ENCODE data around the gene ANK2.

The ANK2 gene

DNA sequence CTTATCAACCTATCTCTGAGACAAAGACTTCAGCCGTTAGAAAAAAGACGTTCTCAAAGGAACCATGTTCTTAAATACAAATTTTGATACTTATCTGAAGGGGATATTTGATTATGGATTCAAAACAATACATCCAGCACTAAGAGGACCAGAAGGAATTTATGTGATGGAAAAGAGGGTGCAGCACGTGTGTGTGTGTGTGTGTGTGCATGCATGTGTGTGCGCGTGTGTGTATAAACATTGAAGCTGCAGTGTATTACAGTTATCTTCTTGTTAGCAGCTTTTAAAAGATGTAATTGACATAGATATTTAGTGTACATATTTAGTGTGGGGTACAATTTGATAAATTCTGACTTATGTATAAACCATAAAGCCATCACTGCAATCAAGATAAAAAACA lies 44.9 kb downstream of the ANK2 start:
- DNase-seq (ENCODE audit: low read depth in 2 of 2): no peak

DNA sequence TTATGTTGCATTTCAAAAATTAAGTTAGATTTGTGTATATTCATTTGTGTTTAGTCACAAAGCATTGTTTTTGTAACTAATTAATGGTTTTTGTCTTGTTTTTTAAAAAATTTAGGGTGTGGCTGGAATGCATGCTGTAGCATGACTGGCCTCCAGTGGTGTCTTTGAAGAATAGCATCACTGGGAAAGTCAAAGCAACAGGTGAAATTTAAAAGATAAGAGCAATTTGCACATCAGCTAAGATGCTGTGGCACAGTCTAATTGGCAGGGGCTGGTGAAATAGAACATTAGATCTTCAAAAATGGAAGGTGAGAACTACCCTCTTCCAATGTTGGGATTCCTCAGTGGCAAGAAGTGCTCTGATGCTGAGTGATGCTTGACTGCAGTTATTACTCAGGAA lies 45.3 kb downstream of the ANK2 start:
- DNase-seq (ENCODE audit: low read depth in 2 of 2): no peak

DNA sequence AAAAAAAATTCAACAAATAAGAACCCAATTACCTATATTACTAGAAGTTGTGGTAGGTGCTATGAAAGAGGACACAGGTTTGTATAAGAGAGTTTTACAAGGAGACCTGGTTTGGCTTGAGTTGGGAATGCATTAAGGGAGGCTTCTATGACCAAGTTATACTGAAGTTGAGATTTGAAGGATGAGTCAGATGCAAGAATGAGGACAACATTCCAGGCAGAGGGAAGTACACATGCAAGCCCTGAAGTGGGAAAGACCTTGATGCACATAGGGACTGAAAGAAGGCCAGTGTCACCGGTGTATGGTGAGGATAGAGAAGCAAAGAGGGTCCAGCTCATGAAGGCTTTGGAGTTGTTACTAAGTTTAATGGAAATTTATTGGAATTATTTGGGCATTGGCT lies 52.2 kb downstream of the ANK2 start:
- DNase-seq (ENCODE audit: low read depth in 2 of 2): no peak

DNA sequence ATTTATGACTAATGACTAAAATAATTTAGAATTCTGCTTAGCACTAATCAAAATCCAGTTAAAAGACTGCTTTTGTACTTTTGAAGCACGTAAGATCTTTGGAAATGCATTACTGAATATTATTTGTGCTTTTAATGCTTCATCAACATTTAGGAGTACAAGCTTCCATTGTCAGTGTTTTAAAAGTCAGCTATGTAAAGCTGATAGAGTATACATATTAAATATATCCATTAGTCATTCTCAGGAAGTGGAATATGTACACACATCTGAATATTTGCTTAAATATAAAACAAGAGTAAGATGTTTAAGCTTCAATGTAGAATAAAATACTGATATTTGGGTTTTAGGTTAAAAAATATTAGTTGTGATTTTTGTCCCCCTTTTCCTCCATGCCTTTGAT lies 54.1 kb downstream of the ANK2 start:
- no peak for DNase-seq (ENCODE audit: low read depth in 2 of 2)

DNA sequence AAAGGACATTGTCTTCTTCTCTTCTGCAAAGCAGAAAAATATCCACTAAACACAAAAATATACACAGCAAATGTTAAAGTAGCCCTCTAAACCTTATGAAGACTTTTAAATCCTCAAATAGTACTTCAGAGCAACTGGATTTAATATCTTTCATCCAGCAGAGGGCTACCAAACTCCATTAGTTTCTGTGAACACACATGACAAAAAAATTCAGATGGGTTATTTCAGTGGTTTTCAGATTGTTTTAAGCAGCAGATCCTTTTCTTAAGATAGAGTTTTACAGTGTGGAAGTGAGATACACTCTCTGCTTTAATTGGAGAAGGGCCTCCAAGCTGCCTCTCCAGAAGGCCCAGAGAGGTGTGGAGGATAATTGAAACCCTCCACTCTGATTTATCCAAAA lies 56.7 kb downstream of the ANK2 start:
- DNase-seq (ENCODE audit: low read depth in 2 of 2): no peak

DNA sequence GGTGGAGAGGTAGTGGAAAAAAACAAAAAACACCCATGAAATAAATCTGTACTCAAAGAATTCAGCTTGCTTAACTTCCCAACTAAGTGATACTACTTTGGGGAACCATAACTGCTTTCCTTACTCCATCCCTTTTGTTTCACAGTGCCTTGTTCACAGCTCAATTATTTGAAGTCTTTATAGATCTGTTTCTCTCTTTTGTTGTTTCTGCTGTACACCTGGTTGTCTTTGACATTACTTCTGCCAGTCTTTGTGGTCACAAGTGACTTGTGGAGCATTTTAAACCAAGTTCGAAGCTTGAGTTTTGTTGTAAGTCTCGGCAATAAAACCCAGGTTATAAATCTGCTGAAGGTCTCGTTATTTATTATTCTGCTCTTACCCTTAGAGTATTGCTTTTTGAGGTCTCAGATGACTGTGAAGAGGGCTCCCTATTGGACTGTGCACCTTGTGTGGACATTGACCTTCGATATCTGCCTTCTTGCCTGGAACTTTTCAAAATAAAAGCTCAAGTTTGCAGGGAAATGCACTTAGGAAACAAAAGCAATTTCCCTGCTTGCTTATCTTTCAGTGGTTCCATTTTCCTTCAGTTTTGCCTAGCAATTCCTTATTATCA lies 59.8 kb downstream of the ANK2 start:
- DNase-seq (ENCODE audit: low read depth in 2 of 2): no peak

DNA sequence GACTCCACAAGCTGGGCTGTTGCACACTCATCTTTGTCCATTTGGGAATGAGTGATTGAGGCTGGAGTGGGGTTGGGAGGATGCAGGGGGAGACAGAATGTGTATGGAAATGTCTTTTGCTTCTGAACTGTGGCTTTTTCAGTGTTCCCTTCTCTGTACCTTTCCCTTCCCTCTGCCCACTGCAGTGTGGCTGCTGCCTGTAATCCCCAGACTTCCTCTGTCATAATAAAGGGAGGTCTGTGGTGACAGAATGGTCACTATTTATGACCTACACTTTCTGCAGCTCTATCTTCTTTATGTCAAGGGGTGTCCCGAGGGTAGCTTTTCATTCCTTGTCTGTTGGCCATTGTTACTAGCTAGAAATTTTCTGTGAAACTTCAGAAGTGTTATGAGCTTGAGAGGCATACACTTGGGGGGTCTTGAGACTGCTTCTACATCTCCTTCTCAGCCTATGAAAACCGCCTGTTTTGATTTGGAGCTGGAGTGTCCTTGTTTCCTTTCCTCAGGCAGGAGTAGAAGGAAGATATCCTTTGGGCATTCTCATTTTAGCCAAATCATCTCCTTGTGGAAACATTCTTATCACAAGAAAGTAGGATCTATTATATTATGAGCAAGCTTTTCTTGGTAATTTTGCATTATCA lies 63.0 kb downstream of the ANK2 start:
- DNase-seq (ENCODE audit: low read depth in 2 of 2): no peak

DNA sequence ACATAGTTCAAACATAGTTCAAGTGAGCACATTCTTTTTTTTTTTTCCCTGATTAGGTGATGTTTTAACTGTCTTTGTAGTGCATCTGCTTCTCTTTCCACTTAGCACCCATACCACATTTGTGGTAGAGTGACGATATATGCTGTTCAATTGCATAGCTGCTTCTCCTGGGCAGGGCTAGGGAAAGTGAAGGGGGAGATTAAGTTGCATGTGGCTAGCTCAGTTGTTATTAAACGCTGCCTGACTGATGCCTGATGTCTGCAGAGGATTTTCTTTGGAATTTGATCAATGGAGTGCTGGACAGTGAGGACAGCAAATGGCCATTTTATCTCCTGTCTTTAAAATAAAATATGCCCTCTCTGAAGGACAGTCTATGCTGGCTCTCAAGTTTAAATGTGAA lies 63.7 kb downstream of the ANK2 start:
- no peak for DNase-seq (ENCODE audit: low read depth in 2 of 2)

DNA sequence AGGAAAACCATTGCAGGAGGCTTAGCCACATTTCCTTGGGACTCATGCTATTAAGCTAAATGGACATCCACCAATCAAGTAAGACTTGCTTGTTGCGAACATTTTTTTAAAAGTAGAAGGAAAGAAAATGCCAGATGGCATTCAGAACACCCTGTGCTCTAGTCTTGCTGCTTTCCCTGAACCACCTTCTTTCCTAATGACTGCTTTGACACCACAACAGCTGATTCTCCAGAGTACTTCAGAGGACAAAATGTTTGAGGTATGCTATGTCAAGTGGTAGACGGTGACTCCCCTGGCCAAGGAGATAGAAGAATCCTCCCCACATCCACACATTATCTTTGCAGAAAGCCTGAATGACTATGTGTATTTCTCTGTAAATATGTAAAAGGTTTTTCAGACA lies 65.4 kb downstream of the ANK2 start:
- no peak for DNase-seq (ENCODE audit: low read depth in 2 of 2)

DNA sequence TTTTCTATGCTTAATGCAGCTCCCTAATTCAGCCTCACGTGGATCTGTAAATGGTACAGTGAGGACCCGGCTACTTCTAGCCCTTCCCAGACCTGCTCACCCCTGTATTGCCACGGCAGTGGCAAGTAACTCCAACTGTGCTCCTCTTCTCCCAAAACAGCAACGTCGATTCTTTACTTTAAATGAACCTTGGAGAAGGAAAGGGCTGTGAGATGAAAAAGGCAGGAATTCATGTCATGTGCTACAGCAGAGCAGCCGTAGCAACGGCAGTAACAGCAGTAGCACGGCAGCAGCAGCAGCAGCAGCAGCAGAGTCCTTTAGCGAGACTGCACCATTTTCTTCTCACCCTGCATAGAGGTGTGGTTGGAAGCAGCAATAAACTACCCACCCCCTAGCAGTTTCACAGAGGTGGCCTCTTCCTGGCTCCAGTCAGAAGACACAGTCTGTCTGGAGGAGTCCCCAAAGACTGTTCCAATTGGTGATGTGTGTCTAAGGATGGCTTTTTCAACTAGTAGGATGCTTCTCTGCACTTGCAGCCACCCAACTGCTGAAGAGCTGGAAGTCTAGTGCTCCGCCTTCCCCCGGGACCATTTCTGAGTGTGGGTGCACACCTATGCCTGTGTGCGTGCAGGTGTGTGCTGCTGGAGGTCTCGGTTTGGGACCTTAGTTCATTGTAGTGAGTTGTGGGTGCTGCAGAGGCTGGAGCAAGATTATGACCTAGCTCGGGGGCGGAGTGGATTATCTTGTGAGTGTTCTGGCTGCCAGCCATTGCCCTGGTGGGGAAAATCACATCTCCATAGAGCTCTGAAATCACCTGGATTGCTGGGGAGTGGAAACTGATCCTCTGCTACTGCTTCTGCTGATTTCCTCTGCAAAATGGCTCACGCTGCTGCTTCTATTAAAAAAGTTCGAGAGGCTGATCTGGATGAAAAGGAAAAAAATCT lies 67.2 kb downstream of the ANK2 start:
- no peak for DNase-seq (ENCODE audit: low read depth in 2 of 2)

DNA sequence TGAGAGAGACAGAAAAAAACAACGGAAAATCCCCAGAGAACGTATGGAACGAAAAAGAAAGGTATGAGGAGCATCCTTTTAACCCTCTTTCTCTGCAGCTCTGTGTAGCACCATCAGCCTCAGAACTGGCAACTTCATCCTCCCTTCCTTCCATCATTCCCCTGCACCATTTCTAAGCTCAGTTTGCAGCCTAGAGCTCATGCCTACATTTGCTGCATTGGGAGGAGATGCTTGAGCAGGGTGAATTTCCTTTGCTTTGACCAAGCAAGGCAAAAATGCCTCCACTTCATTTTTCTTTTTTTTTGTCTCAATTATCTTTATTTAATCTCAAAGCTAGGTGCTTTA lies 67.9 kb downstream of the ANK2 start:
- DNase-seq (ENCODE audit: low read depth in 2 of 2): no peak

DNA sequence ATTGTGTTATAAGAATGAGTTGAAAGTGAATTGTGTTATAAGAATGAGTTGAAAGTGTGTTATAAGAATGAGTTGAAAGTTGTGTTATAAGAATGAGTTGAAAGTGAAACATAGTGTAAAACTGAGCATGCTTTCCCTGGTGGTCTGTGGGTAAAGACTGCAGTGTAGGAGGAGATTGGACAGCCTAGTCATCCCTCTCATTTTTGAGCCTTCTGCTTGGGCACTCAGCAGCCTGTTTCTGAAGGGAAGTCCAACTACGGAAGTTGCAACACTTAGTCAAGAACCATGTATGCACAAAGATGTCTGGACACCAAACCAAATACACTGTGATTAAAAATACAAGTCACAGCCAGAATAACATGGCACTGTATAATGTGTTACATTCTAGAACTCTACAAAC lies 72.6 kb downstream of the ANK2 start:
- DNase-seq (ENCODE audit: low read depth in 2 of 2): no peak

DNA sequence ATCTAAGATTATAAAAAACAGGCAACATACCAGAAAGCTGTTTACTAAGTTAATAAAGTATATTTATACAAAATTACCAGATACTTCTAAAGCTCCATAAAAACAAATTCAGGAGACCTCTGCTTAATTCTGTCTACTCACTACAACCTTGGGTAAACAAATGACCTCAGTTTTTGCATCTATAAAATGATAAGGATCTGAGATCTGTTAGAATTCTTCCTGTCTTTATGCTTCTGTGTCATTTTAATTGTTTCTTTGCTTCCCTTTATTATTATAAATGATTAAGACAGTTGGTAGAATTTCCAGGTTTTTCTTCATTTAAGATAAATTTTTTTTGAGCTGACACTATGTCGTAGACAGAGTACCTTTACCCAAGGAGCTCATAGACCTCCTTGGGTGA lies 76.0 kb downstream of the ANK2 start:
- DNase-seq (ENCODE audit: low read depth in 2 of 2): no peak

DNA sequence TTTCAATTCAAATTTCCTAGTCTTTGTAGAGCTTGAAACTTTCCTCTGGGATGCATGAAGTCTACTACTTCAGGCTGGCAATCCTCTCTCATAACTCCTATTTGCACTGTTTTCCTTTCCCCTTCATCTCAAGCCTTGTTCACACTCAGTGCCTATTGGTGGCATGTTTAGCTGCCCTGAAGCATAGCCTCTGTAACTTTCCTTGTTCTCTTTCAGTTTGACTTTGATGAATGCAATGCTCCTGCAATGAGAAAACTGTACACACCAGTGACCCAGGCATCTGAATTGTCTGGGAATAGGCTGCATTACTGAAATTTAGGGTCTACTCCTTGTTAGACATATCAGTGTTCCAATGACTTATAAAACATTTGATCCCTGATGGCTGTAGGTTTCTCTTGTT lies 81.7 kb downstream of the ANK2 start:
- DNase-seq (ENCODE audit: low read depth in 2 of 2): no peak

DNA sequence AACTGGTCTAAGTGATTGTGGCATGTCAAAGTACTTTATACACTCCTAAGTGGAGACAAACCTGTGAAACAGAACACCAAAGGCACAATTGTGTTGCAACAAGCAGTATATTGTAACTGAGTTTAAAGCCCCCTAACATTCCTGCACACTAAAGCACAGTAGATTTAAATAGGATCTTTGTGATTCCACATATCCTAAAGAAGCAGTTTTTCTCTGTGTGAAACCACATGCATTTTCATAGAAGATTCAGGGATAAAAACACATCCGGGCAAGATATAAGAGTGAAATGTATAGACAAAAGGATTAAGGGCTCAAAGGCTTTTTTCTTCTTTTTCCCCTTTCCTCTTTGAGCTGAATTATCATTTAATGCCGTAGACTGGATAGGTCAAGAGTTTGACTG lies 82.2 kb downstream of the ANK2 start:
- no peak for DNase-seq (ENCODE audit: low read depth in 2 of 2)

DNA sequence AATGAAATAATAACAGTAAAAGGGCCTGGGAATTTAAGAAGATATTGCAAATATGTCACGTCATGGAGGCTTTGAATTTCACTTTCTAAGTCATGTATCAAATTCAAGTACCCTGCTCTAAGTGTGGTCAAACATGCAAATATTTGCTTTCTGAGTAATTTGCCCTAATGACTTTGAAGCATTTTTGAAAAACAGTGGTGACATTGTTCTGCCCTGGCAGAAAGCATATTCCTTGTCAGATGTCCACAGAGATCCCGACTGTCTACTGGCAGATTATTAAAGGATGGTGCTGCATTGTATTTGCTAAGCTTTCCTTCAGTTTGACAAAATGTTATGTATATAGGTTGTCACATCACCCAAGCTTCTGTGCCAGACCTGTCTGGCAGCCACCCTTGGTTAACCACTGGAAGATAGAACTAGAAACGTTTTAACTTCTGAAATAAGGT lies 92.5 kb downstream of the ANK2 start:
- DNase-seq (ENCODE audit: low read depth in 2 of 2): no peak

DNA sequence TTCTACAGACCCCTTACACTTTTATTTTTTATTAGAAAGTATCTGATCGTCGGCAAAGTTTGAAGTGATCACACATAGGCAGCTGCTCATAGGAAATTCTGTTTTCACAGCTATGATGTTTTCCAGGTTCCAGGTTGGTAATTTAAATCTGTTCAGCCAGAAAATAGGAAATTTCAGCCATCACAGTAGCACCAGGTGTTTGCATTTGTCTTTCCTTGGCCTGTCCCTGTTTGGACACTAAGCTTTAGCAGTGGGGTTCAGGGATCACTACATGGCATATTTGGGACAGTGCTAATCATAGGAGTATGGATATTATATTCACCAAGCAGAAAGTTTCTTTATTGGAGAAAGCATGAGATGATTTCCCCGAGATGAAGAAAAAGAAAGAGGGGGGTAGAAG lies 92.9 kb downstream of the ANK2 start:
- no peak for DNase-seq (ENCODE audit: low read depth in 2 of 2)

DNA sequence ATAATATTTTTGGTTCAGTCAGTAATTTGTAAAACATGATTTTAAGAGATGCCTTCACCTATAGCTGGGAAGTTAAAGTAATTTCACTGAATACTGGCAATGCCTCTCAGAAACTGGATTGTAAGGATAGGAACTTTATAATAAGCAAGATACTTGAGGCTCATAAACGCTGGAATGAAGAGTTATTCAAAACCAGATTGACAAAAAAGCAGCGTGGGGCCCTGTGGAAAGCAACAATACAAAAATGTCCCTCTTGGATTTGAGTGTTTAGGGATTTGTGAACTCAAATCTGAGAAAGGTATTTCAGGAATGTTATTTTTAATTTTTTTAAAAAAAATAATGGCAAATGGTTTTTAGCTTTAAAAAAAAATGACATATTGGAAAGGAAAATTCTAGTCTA lies 94.6 kb downstream of the ANK2 start:
- no peak for DNase-seq (ENCODE audit: low read depth in 2 of 2)

DNA sequence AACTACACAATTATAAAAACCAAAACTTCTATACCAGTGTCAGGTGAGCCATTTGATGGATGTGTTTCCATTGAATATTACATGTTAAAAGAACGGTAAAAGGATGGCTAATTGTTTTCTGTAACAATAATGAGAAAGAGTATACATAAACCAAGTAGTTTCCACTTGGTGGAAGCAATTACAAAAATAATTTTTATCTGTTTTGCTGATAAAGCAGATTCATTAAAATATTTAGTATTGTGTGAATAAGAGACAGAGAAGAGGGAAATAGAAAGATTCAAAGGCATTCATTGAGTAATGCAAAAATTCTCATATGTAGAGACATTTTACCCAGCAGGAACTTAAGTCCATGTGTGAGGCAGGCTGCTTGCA lies 95.7 kb downstream of the ANK2 start:
- DNase-seq (ENCODE audit: low read depth in 2 of 2): no peak

DNA sequence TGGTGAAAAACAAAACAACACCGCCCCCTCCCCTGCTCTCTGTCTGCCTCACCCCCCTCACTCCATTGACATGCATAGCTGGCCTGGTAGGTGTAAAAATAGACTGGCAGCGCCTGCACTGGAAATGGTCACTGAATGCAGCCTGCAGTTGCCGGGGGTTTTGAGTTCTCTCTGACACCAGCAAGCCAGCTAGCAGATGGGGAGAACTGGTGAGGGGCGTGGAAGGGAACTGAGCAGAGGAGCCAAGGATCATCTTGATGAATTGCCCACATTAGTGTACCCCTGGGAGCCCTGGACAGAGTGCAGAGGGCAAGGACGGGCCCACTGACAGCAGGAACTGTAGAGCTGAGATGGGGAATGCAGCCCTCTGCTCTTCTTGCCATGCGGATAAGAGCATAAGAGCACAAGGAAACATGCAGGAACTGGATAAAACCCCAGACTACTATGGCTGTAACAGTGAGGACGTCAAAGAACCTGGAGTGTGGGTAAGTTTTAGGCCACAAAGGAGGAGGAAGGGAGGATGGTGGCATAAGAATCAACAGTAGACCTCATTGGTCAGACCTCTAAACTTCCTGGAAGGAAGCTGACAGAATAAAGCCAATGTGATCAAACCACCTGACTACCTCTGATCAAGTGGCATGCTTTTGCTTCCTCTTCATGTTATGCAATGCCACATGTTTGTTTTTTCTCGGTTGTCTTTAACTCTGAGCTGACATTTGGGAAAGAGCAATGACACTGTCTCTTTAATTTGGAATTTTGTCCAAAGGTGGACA lies 96.3 kb downstream of the ANK2 start:
- no peak for DNase-seq (ENCODE audit: low read depth in 2 of 2)

DNA sequence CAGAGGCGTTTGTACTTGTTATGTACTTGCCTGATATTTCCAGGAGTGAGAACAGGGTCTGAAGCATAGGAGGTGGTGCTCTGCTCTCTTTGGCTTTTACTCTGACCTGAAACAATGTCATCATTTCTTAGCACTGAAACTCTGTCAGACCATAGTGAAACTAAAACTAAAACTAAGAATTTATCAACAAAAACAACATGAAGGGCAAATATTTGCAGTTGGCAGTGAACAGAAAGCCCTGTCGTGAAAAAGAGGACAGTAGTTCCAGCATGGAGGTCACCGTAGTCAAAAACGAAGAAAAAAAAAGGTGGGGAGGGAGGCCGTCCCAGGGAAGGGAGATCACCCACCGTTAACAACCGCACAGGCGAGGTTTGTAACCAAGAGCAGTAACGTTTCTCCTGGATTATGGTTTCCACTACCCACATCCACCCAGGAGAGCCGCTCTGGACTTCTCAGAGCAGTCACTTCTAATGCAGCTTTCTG lies 97.5 kb downstream of the ANK2 start:
- no peak for DNase-seq (ENCODE audit: low read depth in 2 of 2)

DNA sequence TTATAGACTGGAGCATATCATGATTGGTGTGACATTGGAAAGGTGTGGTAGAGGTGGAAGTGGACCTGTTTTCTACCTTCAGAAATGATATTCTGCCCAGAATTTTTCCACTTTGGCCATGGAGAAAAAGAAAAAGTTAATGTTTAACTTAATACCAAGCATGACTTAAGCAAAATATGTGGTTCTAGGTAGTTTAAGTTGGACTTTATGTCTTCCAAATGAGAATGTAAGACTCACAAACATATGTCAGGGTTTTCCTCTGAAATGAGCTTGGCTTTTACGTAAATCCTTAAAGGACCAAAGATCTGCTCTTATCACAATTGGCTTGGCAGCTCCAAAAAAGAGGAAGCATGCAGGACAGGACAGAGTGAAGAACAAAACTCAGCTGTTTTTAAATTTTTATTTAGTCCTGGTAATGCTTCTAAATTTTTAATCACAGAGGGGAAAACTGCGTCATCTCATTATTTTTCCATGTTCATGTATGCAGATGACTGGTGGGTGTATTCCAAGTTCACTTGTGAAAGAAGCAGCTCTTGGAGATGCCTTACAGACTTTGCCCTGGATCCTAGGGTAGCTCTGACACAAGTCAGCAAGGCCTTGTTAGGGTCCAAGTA lies 98.2 kb downstream of the ANK2 start:
- DNase-seq (ENCODE audit: low read depth in 2 of 2): no peak

All from stimulated activated CD8-positive, alpha-beta memory T cell treated with anti-CD3 and anti-CD28 coated beads, Interleukin-7, amount 100 ng/mL, for 1 hour (primary cell).